Uterus (tissue), 2 donors: ENCODE measurements around the gene ARHGEF11.

Source experiments
- CTCF ChIP-seq, 4 experiments: fragments of 200-600 bp in 2 of 4; fragments of 450-650 bp in 2 of 4; sonication (generic) in 2 of 4; IDR thresholded peaks; one replicate each; pipeline ENCODE4 v1.5.1; 2016 to 2019; ENCODE audit warnings: antibody characterized with exemption in 4 of 4, mild to moderate bottlenecking in 2 of 4, moderate library complexity in 1 of 4
- POLR2A ChIP-seq, 2 donors: fragments of 450-650 bp; IDR thresholded peaks; one replicate each; pipeline ENCODE4 v1.6.1; 2016; ENCODE audit warnings: antibody characterized with exemption in 2 of 2, mild to moderate bottlenecking in 1 of 2, moderate library complexity in 1 of 2

DNA sequence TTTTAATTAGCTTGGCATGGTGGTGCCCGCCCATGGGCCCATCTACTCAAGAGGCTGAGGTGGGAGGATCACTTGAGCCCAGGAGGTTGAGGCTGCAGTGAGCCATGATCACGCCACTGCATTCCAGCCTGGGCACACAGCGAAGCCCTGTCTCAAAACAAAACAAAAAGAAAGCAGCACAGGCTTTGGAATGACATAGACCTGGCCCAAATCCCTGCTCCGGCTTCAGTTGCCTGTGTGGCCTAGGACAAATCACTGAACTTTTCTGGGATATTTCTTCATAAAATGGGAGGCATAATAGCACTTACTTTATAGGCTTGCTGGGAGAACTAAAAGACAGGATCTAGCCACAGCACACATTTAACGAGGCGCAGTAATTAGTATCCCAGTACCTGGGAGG lies 149.6 kb downstream of the ARHGEF11 start:
- TF ChIP-seq CTCF (IDR thresholded peaks at IDR 0.05) (no peak), POLR2A (IDR thresholded peaks at IDR 0.05) (no peak)
